Trophoblast cell (in vitro differentiated cells and primary cell): ENCODE results near the gene KCNN3. TPM values are rescaled to one million over a fixed set of nuclear protein-coding genes. Genes with fewer than 3 reads are reported as not detected.

ENCODE experiments used
- DNase-seq, 2 donors: peaks; one replicate each; pipeline ENCODE4 v3.0.0-alpha.2; 2016
- H2AFZ ChIP-seq: 2 replicates; pipeline ENCODE4 v1.6.1; 2013; ENCODE audit warnings: low read length, moderate library complexity, mild to moderate bottlenecking; ENCODE audit not compliant: insufficient read depth, poor library complexity
- H2AK5ac ChIP-seq: 2 replicates; pipeline ENCODE4 v1.6.1; 2013; ENCODE audit warnings: mild to moderate bottlenecking, low read length
- H2BK120ac ChIP-seq: 2 replicates; pipeline ENCODE4 v1.6.1; 2013; ENCODE audit warnings: low read length, mild to moderate bottlenecking, moderate library complexity; ENCODE audit not compliant: insufficient read depth, poor library complexity
- H2BK12ac ChIP-seq: 2 replicates; pipeline ENCODE4 v1.6.1; 2013; ENCODE audit warnings: mild to moderate bottlenecking, low read length, moderate library complexity
- H2BK5ac ChIP-seq: 2 replicates; pipeline ENCODE4 v1.6.1; 2013; ENCODE audit warnings: low read length, low read depth, moderate library complexity, mild to moderate bottlenecking; ENCODE audit not compliant: poor library complexity
- H3K14ac ChIP-seq: 2 replicates; pipeline ENCODE4 v1.6.1; 2013; ENCODE audit warnings: mild to moderate bottlenecking, low read length
- H3K18ac ChIP-seq: 2 replicates; pipeline ENCODE4 v1.6.1; 2013; ENCODE audit warnings: mild to moderate bottlenecking, low read length
- H3K23ac ChIP-seq: 2 replicates; pipeline ENCODE4 v1.6.1; 2013; ENCODE audit warnings: low read length
- H3K27ac ChIP-seq: 2 replicates; pipeline ENCODE4 v1.5.1; 2013; ENCODE audit warnings: low read depth, mild to moderate bottlenecking, inconsistent platforms, low read length, moderate library complexity
- H3K27me3 ChIP-seq: 2 replicates; pipeline ENCODE4 v1.6.1; 2013; ENCODE audit warnings: inconsistent platforms, mild to moderate bottlenecking, low read length, moderate library complexity; ENCODE audit not compliant: insufficient read depth
- H3K36me3 ChIP-seq, 2 experiments: 1 replicate in 1 of 2; 2 replicates in 1 of 2; pipeline ENCODE4 v1.6.1; 2013; ENCODE audit warnings: low read length in 2 of 2, mild to moderate bottlenecking in 2 of 2, moderate library complexity in 1 of 2; ENCODE audit not compliant: insufficient read depth in 2 of 2, control insufficient read depth in 1 of 2
- H3K4ac ChIP-seq: 2 replicates; pipeline ENCODE4 v1.6.1; 2013; ENCODE audit warnings: low read depth, mild to moderate bottlenecking, low read length, moderate library complexity
- H3K4me1 ChIP-seq, 2 experiments: 1 replicate in 1 of 2; 2 replicates in 1 of 2; pipeline ENCODE4 v1.6.1; 2013; ENCODE audit warnings: low read length in 2 of 2, mild to moderate bottlenecking in 2 of 2, moderate library complexity in 1 of 2; ENCODE audit not compliant: insufficient read depth in 2 of 2, control insufficient read depth in 1 of 2
- H3K4me2 ChIP-seq: 2 replicates; pipeline ENCODE4 v1.6.1; 2013; ENCODE audit warnings: inconsistent platforms, mild to moderate bottlenecking, low read length, moderate library complexity
- H3K4me3 ChIP-seq: 2 replicates; pipeline ENCODE4 v1.5.1; 2013; ENCODE audit warnings: mild to moderate bottlenecking, low read depth, low read length, inconsistent platforms
- H3K79me1 ChIP-seq: one replicate; pipeline ENCODE4 v1.6.1; 2013; ENCODE audit warnings: low read length
- H3K79me2 ChIP-seq: 2 replicates; pipeline ENCODE4 v1.6.1; 2013; ENCODE audit warnings: low read length, mild to moderate bottlenecking; ENCODE audit not compliant: control insufficient read depth, insufficient read depth, poor library complexity
- H3K9ac ChIP-seq: 2 replicates; pipeline ENCODE4 v1.6.1; 2013; ENCODE audit warnings: mild to moderate bottlenecking, low read length
- H3K9me3 ChIP-seq: 2 replicates; pipeline ENCODE4 v1.6.1; 2013; ENCODE audit warnings: low read depth, mild to moderate bottlenecking, control low read depth, inconsistent platforms, low read length; ENCODE audit not compliant: insufficient read depth
- H4K12ac ChIP-seq: 2 replicates; pipeline ENCODE4 v1.6.1; 2013; ENCODE audit warnings: low read depth, mild to moderate bottlenecking, low read length, moderate library complexity
- H4K8ac ChIP-seq: 2 replicates; pipeline ENCODE4 v1.6.1; 2013; ENCODE audit warnings: low read depth, mild to moderate bottlenecking, low read length, moderate library complexity
- H4K91ac ChIP-seq: one replicate; pipeline ENCODE4 v1.6.1; 2013; ENCODE audit warnings: low read depth, mild to moderate bottlenecking, low read length, moderate library complexity
- WGBS: extraction: QIAGEN DNeasy Blood & Tissue Kit; methylation state at CpG from one replicate; pipeline ENCODE4 v1.1.7; 2013; ENCODE audit warnings: missing lambda C conversion rate; ENCODE audit not compliant: insufficient read length, insufficient coverage; ENCODE audit errors: extremely low coverage; 5-methylcytosine and 5-hydroxymethylcytosine counted together
- polyA plus RNA-seq: library from polyadenylated mRNA; stranded (reverse); fragments of 200-250 nt; gene quantifications from 2 replicates; pipeline ENCODE4 v1.2.3, GENCODE V29; 2013

KCNN3 gene
- polyA plus RNA-seq, result 0.06 and 0.08 TPM in 2 replicates

- H3K4me2 ChIP-seq, result peak within 1 kb of the TSS; percentile 14
- peak; percentile 70 to 75 for DNase-seq
- H3K4ac ChIP-seq, result no peak within 1 kb of the TSS
- H3K79me2 ChIP-seq, result no peaks in the 10 kb centered on the region
- no peak within 1 kb of the TSS for H4K12ac ChIP-seq
- WGBS, result no CpG with 5 or more reads among the region's 17 CpGs
- H3K23ac ChIP-seq, result no peak within 1 kb of the TSS
- no peak within 1 kb of the TSS for H4K8ac ChIP-seq
- H3K4me3 ChIP-seq, result no peak within 1 kb of the TSS
- H3K9ac ChIP-seq, result no peak within 1 kb of the TSS
- no peak within 1 kb of the TSS for H3K18ac ChIP-seq
- H2BK12ac ChIP-seq, result no peak within 1 kb of the TSS
- peaks cover 4% of the 10 kb centered on the region for H3K27me3 ChIP-seq
- no peak within 1 kb of the TSS for H2BK120ac ChIP-seq
- H3K14ac ChIP-seq, result no peak within 1 kb of the TSS
- peak within 1 kb of the TSS; percentile 62 for H2AFZ ChIP-seq
- peaks cover 2% of the 10 kb centered on the region in 2 experiments for H3K4me1 ChIP-seq
- no peaks in the 10 kb centered on the region for H3K9me3 ChIP-seq
- no peak within 1 kb of the TSS for H3K27ac ChIP-seq
- no peaks in the 10 kb centered on the region for H3K36me3 ChIP-seq
- H2AK5ac ChIP-seq, result no peak within 1 kb of the TSS
- H2BK5ac ChIP-seq, result no peak within 1 kb of the TSS
- no peaks in the 10 kb centered on the region for H3K79me1 ChIP-seq
- no peak within 1 kb of the TSS for H4K91ac ChIP-seq
Measured at GRCh38 chr1:154870115-154870571, at the start of gene KCNN3. Gene KCNN3, minus strand, starts transcription at chr1:154870281. Its CDS starts 317 bp downstream, at chr1:154869964.

DNA sequence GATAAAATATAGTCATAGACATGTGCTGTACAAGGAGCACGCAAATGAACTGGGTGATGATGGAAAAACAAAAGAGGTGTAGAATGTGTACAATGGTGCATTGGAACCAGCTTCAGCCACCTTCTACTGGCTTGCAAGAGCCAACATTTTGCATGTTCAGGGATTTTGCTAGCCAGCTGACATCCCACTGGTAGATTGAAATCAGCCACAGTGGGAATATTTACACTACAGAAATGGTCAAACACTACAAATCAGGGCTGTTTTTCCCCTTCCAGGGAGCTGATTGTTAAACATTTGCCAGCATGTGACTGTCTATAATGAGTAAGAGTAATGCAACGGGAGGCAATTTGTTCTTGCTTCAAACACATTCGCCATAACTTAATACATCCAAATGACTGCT lies 43.2 kb upstream of the KCNN3 start:
- no peak overlapping the region for H3K4ac ChIP-seq
- H3K79me2 ChIP-seq, result no peaks in the 10 kb centered on the region
- no peak overlapping the region for H3K23ac ChIP-seq
- no peak overlapping the region for H3K4me2 ChIP-seq
- no peak overlapping the region for H2AFZ ChIP-seq
- H3K9me3 ChIP-seq, result peaks cover 16% of the 10 kb centered on the region
- no peak overlapping the region for H3K9ac ChIP-seq
- no peak overlapping the region for H4K91ac ChIP-seq
- H2BK120ac ChIP-seq, result no peak overlapping the region
- WGBS, result no CpG with 5 or more reads among the region's 3 CpGs
- no peak overlapping the region for H2BK5ac ChIP-seq
- DNase-seq, result no peak
- no peak overlapping the region for H2AK5ac ChIP-seq
- H3K27me3 ChIP-seq, result no peaks in the 10 kb centered on the region
- no peak overlapping the region for H3K4me3 ChIP-seq
- no peak overlapping the region for H4K8ac ChIP-seq
- no peaks in the 10 kb centered on the region for H3K36me3 ChIP-seq
- no peak overlapping the region for H3K14ac ChIP-seq
- H3K4me1 ChIP-seq, result no peaks in the 10 kb centered on the region
- H2BK12ac ChIP-seq, result no peak overlapping the region
- H4K12ac ChIP-seq, result no peak overlapping the region
- H3K18ac ChIP-seq, result no peak overlapping the region
- H3K27ac ChIP-seq, result no peak overlapping the region
- no peaks in the 10 kb centered on the region for H3K79me1 ChIP-seq

- Histone ChIP-seq H3K27me3 (no peaks in the 10 kb centered on the region), H3K79me2 (no peaks in the 10 kb centered on the region)
- no peak for DNase-seq
Measured at GRCh38 chr1:154912755-154913154, 42.7 kb upstream of the KCNN3 start.

GRCh38 chr1:154911691-154912550 lies 41.8 kb upstream of the KCNN3 start:
- Histone ChIP-seq H2BK12ac (no peak overlapping the region), H3K23ac (no peak overlapping the region), H2BK5ac (no peak overlapping the region)

More at GRCh38 chr1:154912755-154913154, 42.7 kb upstream of the KCNN3 start:
- no CpG with 5 or more reads among the region's 2 CpGs for WGBS
- Histone ChIP-seq H2BK12ac (no peak overlapping the region), H3K79me1 (no peaks in the 10 kb centered on the region), H2AK5ac (no peak overlapping the region), H3K4ac (no peak overlapping the region), H3K18ac (no peak overlapping the region), H3K36me3 (no peaks in the 10 kb centered on the region), H2AFZ (no peak overlapping the region), H3K27ac (no peak overlapping the region), H4K91ac (no peak overlapping the region), H2BK5ac (no peak overlapping the region), H4K8ac (no peak overlapping the region), H3K4me1 (no peaks in the 10 kb centered on the region), H4K12ac (no peak overlapping the region), H3K23ac (no peak overlapping the region), H3K9ac (no peak overlapping the region), H3K9me3 (peaks cover 16% of the 10 kb centered on the region), H3K4me3 (no peak overlapping the region), H3K4me2 (no peak overlapping the region), H3K14ac (no peak overlapping the region), H2BK120ac (no peak overlapping the region)

More at GRCh38 chr1:154911691-154912550, 41.8 kb upstream of the KCNN3 start:
- no CpG with 5 or more reads among the region's 8 CpGs for WGBS
- H3K27me3 ChIP-seq, result no peaks in the 10 kb centered on the region
- no peak overlapping the region for H2AFZ ChIP-seq
- no peaks in the 10 kb centered on the region for H3K36me3 ChIP-seq
- H2AK5ac ChIP-seq, result no peak overlapping the region
- no peak overlapping the region for H4K91ac ChIP-seq
- H4K8ac ChIP-seq, result no peak overlapping the region
- H3K9me3 ChIP-seq, result peaks cover 16% of the 10 kb centered on the region
- H3K79me1 ChIP-seq, result no peaks in the 10 kb centered on the region
- no peak overlapping the region for H3K4ac ChIP-seq
- H3K9ac ChIP-seq, result no peak overlapping the region
- no peak overlapping the region for H3K18ac ChIP-seq
- H3K4me2 ChIP-seq, result no peak overlapping the region
- no peak overlapping the region for H3K4me3 ChIP-seq
- no peak for DNase-seq
- no peak overlapping the region for H3K27ac ChIP-seq
- no peak overlapping the region for H4K12ac ChIP-seq
- H3K4me1 ChIP-seq, result no peaks in the 10 kb centered on the region
- no peaks in the 10 kb centered on the region for H3K79me2 ChIP-seq
- no peak overlapping the region for H3K14ac ChIP-seq
- H2BK120ac ChIP-seq, result no peak overlapping the region
